GM21381 (cell line): Measurements from ENCODE around the gene LRSAM1.
"Not testable (repeated sequence)": the region's sequence is repeated elsewhere in the genome, so short reads cannot be mapped to it uniquely, and the experiment has no call there.

Experiments
- ATAC-seq: cut with Tn5 transposase; IDR thresholded peaks from one replicate; pipeline ENCODE4 v1.9.1; 2021; ENCODE audit warnings: mild to moderate bottlenecking, moderate library complexity; ENCODE audit not compliant: unreplicated experiment

The LRSAM1 gene

DNA sequence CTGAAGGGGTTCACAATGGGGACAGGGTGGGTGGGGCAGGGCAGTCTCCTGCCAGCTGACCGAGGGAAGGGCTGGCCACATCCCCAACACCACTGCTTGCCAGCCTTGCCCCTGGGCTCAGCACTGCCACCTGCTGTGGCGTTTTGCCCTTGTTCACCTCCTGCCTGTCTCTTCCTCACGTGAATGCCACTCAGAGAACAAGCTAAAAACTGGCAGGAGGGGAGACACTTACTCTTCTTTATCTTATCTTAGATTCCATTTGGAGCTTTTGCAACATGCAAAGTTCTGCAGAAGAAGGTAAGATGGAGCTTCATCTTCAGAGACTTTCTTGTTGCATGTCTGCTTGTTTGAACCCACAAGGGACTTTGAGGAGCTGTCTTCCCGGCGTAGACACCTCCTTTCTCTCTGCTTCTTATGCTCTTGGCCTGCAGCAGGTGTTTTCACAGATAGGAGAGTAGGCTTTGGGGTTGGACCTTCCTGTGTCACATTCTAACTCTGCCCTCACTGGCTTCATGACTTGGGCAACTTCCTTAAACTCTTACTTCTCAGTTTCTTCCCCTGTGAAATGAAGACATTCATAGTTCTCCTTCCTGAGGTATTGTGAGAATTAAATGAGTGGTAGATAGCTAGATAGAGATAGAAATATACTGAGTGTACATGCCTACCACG is 4.1 kb downstream of the LRSAM1 start:
- no peak for ATAC-seq

DNA sequence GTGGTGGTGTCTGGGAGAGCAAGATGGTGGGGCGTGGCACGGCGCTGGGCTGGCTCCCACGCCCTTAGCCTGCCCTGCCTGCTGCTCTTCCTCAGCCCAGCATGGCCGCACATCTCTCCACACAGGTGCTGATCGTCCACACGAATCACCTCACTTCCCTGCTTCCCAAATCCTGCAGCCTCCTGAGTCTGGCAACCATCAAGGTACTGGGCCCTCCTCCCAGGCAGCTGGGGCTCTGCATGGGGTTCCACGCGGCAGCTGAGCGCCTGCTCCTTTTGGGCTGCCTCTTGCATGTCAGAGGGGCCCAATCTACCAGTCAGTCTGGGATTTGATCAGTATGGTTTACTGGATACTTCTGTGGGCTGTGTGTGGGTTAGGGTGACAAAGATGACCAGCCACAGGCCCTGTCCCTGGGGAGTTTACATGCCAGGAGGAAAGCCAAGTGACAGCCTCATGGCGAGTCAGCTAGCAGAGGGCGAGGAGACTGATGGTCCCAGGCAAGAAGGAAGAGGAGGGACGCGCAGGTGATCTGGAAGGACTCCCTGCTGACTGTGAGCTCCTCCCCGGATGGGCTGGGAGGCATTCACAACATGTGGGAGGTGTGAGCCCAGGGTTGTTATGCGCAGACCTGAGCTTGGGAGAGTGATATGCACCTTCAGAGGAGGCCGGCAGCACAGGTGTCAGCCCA is 6.0 kb downstream of the LRSAM1 start:
- ATAC-seq = no peak

- ATAC-seq = no peak
Observed at GRCh38 chr9:127458921-127459320, 7.6 kb downstream of the LRSAM1 start.

DNA sequence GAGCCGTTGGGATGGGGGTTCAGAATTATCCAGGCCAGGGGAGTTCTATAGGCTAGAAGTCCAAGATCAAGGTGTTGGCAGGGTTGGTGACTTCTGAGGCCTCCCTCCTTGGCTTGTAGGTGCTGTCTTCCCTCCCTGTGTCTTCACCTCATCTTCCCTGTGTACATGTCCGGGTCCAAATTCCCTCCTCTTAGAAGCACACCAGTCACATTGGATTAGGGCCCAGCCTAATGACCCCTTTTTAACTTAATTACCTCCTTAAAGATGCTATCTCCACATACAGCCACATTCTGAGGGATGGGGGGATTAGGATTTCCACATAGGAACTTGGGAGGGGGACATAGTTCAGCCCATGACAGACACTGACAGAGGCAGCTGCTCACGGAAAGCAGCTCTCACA is 12.1 kb downstream of the LRSAM1 start:
- no peak for ATAC-seq

DNA sequence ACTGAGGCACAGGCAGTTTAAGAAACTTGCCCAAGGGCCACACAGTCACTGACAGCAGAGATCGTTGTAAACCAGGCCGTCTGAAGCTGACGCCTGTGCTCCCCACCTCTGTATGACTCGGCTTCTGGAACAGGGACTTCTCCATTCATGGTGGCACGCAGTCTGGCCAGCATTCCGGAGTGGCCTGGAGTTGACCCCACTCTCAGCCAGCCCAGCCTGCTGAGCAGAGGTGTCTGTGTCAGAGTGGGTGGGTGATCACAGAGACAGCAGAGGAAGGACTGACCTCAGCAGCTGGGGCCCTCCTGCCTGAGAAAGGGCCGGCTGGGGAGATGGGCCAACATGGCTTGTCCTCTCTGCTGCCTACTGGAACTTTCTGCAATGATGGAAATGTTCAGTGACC is 12.6 kb downstream of the LRSAM1 start:
- ATAC-seq = no peak

DNA sequence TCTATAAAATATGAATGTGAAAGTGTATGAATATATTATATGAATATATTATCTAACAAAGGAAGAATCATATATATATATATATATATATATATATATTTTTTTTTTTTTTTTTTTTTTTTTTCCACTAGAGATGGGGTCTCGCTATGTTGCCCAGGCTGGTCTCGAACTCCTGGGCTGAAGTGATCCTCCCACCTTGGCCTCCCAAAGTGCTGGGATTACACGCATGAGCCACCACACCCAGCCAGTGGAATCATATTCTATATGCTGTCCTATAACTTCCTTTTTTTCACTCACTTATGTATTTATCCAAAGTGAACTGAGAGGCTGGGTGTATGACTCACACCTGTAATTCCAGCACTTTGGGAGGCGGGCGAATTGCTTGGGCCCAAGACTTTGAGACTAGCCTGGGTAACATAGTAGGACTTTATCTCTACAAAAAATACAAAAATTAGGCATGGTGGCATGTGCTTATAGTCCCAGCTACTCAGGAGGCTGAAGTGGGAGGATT is 15.2 kb downstream of the LRSAM1 start:
- ATAC-seq = not testable (repeated sequence)

DNA sequence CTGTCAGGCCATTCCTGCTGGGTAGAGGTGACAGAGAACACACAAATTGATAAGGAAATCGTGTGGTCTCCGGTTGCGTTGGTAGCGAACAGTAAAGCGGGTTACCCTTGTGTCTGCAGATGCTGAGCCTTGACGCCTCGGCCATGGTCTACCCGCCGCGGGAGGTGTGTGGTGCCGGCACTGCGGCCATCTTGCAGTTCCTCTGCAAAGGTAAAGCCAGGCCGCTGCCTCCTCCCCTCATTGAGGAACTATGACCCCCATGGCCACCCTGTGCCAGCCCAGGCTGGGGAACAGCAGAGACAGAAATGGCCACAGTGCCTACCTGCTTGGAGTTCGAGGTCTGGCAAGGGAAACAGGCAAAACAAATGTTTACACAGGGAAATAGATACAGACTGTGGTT is 16.3 kb downstream of the LRSAM1 start:
- ATAC-seq = no peak

GRCh38 chr9:127470662-127471061 is 19.4 kb downstream of the LRSAM1 start:
- ATAC-seq = no peak

DNA sequence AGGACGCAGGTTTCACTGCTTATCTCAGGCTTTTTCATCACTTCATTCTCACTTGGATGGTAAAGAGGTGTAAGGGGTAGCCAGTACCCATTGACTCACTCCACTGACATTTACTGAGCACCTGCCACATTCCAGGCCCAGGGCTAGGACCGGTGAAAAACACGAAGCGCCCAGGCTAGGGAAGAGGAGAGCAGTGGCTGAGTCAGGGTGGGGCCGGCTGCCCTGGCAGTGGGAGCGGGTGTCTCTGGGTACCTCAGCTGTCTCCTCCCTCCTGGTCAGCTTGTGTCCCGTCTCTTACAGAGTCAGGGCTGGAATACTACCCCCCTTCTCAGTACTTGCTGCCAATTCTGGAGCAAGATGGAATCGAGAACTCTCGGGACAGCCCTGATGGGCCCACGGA is 22.2 kb downstream of the LRSAM1 start:
- no peak for ATAC-seq

DNA sequence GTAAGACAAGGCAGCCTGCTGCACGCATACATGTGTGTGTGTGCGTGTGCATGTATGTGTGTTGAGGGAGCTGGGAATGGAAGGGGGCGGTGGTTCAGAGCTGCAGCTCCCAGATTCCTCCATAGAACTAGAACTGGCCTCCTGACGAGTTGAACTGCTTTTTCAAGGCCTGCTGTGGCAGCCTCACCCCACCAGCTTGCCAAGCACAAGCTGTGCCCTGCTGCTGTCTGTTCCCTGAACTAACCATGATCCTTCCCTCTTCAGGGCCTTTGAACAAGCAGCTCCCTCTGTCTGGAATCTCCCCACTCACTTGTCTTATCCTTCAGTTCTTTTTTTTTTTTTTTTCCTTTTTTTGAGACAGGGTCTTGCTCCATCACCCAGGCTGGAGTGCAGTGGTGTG is 22.6 kb downstream of the LRSAM1 start:
- no peak for ATAC-seq

DNA sequence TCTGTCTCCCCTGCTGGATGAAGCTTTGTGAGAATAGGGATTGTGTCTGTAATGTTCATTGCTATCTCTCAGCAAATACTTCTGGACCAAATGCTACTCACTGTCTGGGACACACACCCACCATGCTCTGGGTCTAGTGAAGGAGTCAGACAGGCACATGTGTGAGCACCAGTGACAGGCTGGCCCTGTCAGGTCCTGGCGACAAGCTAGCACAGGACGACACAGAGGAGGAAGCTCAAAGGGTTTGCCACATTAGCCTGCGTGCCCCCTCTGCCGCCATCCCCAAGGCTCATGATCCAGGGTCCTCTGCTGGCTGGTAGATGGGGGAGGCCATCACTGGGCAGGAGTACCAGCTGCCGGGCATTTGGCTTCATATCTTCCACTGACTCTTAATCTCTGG is 23.3 kb downstream of the LRSAM1 start:
- ATAC-seq = no peak

DNA sequence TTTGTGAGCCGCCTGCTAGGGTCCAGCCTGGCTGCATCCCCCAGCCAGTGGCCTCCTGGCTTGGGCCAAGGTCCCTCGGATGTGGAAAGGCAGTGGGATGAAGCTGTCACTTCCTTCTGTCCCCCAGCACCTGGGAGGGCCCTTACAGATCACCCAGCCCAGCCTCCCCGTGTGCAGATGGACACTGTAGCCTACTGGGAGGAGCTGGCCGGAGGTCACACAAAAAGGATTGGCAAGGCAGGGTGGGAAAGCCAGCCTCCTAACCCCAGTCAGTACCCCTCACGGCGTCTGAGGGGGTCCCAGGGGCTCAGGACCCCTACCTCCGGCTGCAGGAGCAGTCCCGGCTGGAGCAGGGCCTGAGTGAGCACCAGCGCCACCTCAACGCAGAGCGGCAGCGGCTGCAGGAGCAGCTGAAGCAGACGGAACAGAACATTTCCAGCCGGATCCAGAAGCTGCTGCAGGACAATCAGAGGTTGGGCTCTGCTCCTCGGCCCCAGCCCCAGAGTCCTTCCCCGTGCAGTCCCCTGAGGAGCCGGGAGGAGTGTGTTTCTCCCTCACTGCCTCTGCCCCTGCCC is 28.3 kb downstream of the LRSAM1 start:
- ATAC-seq = no peak

DNA sequence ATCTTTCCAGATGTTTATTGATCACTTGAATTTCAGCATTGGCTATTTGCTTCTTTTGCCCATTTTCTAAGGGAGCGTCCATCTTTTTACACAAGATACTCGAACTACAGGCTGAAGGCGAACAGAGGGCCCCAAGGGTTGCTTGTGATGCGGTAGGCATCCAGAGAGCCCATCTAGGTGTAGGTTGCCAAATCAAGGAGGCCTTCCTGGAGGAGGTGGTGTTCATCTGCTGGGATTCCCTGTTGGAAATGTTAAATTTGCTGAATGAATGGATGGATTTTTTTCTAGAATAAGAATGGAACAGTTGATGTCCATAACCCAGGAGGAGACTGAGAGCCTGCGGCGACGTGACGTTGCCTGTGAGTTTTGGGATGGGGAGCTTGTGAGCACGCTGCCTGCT is 31.4 kb downstream of the LRSAM1 start:
- ATAC-seq = no peak

- ATAC-seq = no peak
Observed at GRCh38 chr9:127485995-127486394, 34.7 kb downstream of the LRSAM1 start.

DNA sequence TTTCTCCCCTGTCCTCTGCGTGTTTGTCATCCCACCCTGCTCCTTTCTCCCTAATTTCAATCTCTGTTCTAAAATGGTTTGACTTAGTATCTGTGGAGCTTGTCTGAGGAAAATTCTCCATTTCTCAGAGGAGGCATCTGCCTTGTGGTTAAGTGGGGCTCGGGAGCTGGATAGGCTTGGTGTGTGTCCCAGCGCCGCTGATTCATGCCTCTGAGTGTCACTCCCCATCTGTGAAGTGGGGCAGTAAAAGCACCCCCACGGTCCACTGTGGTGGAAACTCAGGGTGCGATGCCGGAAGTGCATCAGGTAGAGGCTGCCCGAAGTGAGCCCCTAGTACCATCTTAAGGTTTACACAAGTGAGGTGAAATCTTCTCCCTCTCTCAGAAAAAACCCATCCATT is 37.6 kb downstream of the LRSAM1 start:
- no peak for ATAC-seq

DNA sequence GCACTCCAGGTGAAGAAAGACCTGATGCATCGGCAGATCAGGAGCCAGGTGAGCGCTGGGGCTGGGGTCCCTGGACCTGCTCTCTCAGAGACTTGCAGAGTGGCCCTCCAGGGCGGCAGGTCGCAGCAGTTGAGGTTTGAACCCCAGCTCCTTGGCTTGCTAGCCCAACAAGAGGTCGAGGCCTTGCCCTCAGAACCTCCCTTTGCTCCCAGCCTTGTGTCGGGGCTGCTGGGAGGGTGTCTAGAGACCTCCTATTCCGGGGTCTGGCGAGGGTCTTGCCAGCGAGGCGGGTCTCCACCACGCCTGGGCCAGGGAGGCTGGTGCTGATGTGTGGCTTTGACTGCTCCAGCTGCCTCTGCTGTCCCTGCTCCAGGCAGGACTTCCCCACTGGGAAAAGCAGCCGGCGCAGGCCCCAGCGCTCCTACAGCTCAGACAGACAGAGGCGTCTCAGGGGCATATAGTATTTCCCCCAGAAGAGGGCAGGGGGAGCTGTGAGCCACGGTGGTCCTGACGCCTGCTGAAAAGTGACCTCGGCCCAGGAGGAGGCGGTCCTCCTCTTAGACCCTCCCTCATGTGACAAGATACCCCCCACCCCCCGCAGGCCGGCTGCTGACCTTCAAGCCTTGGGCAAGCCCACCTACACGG is 38.3 kb downstream of the LRSAM1 start:
- no peak for ATAC-seq

- ATAC-seq = no peak
Observed at GRCh38 chr9:127490535-127491230, 39.4 kb downstream of the LRSAM1 start.

DNA sequence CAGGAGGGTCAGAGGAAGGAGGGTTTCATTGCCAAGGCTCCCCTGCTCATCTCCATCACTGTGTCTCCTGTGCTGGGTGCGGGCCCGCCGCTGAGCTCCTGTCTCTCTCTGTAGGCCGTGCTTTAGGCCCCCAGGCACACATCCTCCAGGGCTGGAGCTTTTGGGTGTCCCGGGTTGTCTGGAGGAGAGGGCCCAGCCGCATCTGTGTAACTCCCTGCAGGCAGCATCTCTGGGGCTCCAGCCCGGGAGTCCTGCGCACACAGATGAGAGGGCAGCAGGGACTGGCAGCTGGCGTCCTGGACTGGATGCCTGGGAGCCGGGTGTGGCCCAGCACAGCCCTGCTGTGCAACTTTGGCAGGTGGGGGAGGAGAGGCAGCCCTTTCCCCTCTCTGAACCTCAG is 40.2 kb downstream of the LRSAM1 start:
- ATAC-seq = no peak

- ATAC-seq = no peak
Observed at GRCh38 chr9:127492616-127493015, 41.3 kb downstream of the LRSAM1 start.

DNA sequence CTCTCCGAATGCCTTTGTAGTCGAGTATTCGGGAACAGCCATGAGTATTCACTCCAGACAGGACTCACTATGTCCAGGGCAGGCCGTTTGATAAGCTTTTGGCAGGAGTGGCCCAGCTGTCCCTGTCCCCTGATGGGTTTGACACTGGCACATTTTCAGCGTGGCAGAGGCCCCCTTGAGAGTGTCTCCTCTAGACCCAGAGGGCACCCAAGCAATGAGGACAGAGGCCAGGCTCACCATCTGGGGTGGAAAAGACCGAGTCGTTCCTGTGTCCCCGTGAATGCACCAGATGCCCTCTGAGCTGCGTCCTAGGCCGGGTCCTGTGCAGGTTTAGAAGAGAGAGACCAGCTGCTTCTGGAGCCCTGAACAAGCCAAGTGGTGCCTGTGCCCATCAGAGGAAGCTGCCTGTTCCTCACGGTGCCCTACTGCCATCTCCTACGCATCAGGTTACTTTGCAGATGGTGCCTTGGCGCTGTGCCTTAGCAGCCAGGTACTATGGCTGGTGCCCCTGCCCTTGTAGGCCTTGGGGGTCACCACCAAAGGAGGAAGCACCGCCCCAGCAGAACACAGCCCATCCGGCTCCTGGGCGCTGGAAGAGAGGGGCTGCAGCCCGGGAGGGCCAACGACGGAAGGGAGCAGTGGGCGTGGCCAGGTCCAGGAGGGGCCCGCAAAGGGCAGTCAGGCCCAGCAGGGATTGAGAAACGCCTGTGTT is 42.4 kb downstream of the LRSAM1 start:
- no peak for ATAC-seq

DNA sequence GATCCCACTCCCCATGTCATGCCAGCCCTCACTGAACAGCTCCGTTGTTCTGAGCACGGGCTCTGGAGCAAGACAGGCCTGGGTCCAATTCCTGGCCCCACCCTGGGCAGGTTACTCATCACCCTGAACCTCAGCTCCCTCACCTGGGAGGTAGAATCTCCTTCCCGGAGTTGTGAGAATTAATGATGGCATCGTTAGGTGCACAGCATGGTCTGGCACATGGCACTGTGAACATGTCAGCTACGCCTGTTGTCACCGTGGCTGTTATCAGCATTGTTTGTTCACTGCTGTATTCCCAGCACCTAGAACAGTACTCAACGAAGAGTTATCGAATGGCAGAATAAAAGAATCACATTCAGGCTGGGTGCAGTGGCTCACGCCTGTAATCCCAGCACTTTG is 43.0 kb downstream of the LRSAM1 start:
- no peak for ATAC-seq
